ENCODE data around the gene MGA. TPM values are rescaled to one million over a fixed set of nuclear protein-coding genes. Genes with fewer than 3 reads are reported as not detected.

MGA gene
- total RNA-seq, 1 donor = 61.8 TPM

GRCh38 chr15:41810651-41811431, 150.6 kb downstream of the MGA start:
- H3K27me3 ChIP-seq (ENCODE audit: insufficient read depth, low read length) = no peaks in the 10 kb centered on the region
- no peak overlapping the region for H3K4me3 ChIP-seq (ENCODE audit: low read length)
- H3K4me1 ChIP-seq (ENCODE audit: insufficient read depth, low read length) = peaks cover 15% of the 10 kb centered on the region
- H3K9me3 ChIP-seq (ENCODE audit: low read depth, low read length) = no peaks in the 10 kb centered on the region

DNA sequence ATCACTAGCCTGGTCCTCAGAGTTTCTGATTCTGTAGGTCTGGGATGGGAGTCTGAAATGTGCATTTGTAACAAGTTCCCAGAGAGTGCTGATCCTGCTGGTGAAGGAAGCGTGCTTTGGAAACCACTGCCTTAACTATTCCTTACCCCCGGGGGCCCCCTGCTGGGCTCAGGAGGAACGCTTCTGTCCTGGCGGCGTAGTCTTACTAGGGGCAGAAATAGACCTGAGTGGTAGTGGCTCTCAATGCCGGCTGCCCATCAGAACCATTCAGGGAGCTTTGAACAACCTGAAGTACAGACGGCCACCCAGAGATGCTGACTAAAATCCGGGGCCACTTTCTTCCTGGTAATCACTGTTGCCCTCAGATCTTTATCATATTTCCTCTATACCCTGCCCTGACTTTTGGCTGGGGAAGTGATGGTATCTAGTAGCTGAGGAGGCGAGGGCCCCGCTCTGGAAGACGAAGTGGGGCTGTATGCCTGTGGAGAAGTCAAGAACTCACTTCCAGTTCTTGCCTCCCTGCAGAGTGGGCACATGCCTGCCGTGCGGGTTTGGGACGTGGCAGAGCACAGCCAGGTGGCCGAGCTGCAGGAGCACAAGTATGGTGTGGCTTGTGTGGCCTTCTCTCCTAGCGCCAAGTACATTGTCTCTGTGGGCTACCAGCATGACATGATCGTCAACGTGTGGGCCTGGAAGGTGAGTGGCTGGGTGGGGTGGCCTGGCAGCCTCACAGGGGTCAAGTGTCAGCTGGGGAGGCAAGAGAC, 151.4 kb downstream of the MGA start:
- no peaks in the 10 kb centered on the region for H3K9me3 ChIP-seq (ENCODE audit: low read depth, low read length)

GRCh38 chr15:41812820-41813375, 152.7 kb downstream of the MGA start:
- H3K9me3 ChIP-seq (ENCODE audit: low read depth, low read length) = no peaks in the 10 kb centered on the region
- peaks cover 15% of the 10 kb centered on the region for H3K4me1 ChIP-seq (ENCODE audit: insufficient read depth, low read length)
- no peaks in the 10 kb centered on the region for H3K27me3 ChIP-seq (ENCODE audit: insufficient read depth, low read length)
- H3K4me3 ChIP-seq (ENCODE audit: low read length) = no peak overlapping the region

More for the DNA sequence above, 151.4 kb downstream of the MGA start:
- Histone ChIP-seq H3K4me3 (ENCODE audit: low read length) (no peak overlapping the region), H3K27me3 (ENCODE audit: insufficient read depth, low read length) (no peaks in the 10 kb centered on the region), H3K4me1 (ENCODE audit: insufficient read depth, low read length) (peaks cover 15% of the 10 kb centered on the region)

DNA sequence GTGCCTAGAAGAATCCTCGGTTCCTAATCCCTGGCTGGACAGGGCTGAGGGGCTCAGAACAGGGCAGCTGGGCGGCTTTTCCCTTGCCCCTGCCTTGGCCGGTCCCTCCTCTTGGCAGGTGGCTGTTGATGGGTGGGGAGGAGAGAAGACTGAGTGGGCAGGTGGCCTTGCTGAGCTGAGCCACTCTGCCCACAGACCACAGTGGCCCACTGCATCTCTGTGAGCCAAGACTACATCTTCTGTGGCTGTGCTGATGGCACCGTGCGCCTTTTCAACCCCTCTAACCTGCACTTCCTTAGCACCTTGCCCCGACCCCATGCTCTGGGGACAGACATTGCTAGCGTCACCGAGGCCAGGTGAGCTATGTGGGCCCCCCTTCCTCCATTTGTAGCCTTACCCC, 153.2 kb downstream of the MGA start:
- peaks cover 15% of the 10 kb centered on the region for H3K4me1 ChIP-seq (ENCODE audit: insufficient read depth, low read length)
- no peaks in the 10 kb centered on the region for H3K9me3 ChIP-seq (ENCODE audit: low read depth, low read length)
- no peak overlapping the region for H3K4me3 ChIP-seq (ENCODE audit: low read length)
- no peaks in the 10 kb centered on the region for H3K27me3 ChIP-seq (ENCODE audit: insufficient read depth, low read length)

DNA sequence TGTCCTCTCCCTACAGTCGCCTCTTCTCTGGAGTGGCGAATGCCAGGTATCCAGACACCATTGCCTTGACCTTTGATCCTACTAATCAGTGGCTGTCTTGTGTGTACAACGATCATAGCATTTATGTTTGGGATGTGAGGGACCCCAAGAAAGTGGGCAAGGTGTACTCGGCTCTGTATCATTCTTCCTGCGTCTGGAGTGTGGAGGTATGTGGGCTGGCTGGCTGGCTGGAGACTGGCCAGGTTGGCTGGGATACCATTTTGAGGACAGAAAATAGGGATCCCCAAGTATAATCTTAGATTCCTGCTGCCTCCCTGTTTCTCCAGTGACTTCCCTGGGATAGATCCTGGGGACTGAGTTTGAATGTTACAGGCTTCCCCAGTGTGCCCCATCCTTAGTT, 154.3 kb downstream of the MGA start:
- H3K27me3 ChIP-seq (ENCODE audit: insufficient read depth, low read length) = no peaks in the 10 kb centered on the region
- H3K4me1 ChIP-seq (ENCODE audit: insufficient read depth, low read length) = peaks cover 13% of the 10 kb centered on the region
- no peaks in the 10 kb centered on the region for H3K9me3 ChIP-seq (ENCODE audit: low read depth, low read length)
- H3K4me3 ChIP-seq (ENCODE audit: low read length) = no peak overlapping the region

GRCh38 chr15:41816788-41817187, 156.6 kb downstream of the MGA start:
- H3K27me3 ChIP-seq (ENCODE audit: insufficient read depth, low read length) = no peaks in the 10 kb centered on the region
- H3K4me1 ChIP-seq (ENCODE audit: insufficient read depth, low read length) = peaks cover under 1% of the 10 kb centered on the region
- H3K4me3 ChIP-seq (ENCODE audit: low read length) = no peak overlapping the region
- no peaks in the 10 kb centered on the region for H3K9me3 ChIP-seq (ENCODE audit: low read depth, low read length)

GRCh38 chr15:41817327-41817726, 157.1 kb downstream of the MGA start:
- Histone ChIP-seq H3K4me1 (ENCODE audit: insufficient read depth, low read length) (no peaks in the 10 kb centered on the region), H3K4me3 (ENCODE audit: low read length) (no peak overlapping the region), H3K27me3 (ENCODE audit: insufficient read depth, low read length) (no peaks in the 10 kb centered on the region), H3K9me3 (ENCODE audit: low read depth, low read length) (no peaks in the 10 kb centered on the region)

GRCh38 chr15:41817781-41818180, 157.6 kb downstream of the MGA start:
- Histone ChIP-seq H3K4me3 (ENCODE audit: low read length) (no peak overlapping the region), H3K9me3 (ENCODE audit: low read depth, low read length) (no peaks in the 10 kb centered on the region), H3K27me3 (ENCODE audit: insufficient read depth, low read length) (no peaks in the 10 kb centered on the region), H3K4me1 (ENCODE audit: insufficient read depth, low read length) (no peaks in the 10 kb centered on the region)

DNA sequence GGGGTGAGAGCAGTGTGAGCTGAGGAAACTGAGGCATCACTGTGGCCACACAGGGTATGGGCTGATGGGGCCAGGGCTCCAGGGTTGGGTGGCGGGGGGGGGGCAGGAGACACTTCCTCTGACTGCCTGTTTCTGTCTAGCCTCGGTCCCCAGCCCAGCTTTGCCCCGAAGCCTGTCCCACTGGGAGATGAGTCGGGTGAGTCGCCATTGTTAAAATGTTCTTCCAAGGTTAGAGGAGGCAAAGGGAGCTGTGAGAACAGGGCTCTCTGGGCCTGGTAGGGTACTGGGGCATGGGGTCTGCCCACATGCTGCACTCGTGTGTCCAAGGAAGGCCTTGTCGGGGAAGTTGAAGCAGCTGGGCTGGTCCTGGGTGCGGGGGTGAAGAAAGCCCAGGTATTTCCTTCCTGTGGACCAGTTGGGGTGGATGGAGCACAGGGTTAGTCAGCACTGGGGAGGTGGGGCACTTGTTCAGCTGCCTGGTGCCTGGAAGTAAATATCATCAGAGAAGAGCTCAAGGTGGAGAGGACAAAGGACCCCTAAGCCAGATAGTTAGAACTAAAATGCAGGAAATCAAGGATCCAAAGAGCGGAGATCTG, 159.3 kb downstream of the MGA start:
- no peaks in the 10 kb centered on the region for H3K27me3 ChIP-seq (ENCODE audit: insufficient read depth, low read length)
- H3K9me3 ChIP-seq (ENCODE audit: low read depth, low read length) = no peaks in the 10 kb centered on the region
- no peaks in the 10 kb centered on the region for H3K4me1 ChIP-seq (ENCODE audit: insufficient read depth, low read length)
- no peak overlapping the region for H3K4me3 ChIP-seq (ENCODE audit: low read length)

GRCh38 chr15:41820791-41821423, 160.7 kb downstream of the MGA start:
- no peaks in the 10 kb centered on the region for H3K4me1 ChIP-seq (ENCODE audit: insufficient read depth, low read length)
- H3K27me3 ChIP-seq (ENCODE audit: insufficient read depth, low read length) = no peaks in the 10 kb centered on the region
- H3K9me3 ChIP-seq (ENCODE audit: low read depth, low read length) = no peaks in the 10 kb centered on the region
- no peak overlapping the region for H3K4me3 ChIP-seq (ENCODE audit: low read length)

- no peak overlapping the region for H3K4me3 ChIP-seq (ENCODE audit: low read length)
- H3K27me3 ChIP-seq (ENCODE audit: insufficient read depth, low read length) = no peaks in the 10 kb centered on the region
- no peaks in the 10 kb centered on the region for H3K9me3 ChIP-seq (ENCODE audit: low read depth, low read length)
- H3K4me1 ChIP-seq (ENCODE audit: insufficient read depth, low read length) = no peaks in the 10 kb centered on the region
Observed at GRCh38 chr15:41821831-41822230, 161.6 kb downstream of the MGA start.

GRCh38 chr15:41822471-41822870, 162.3 kb downstream of the MGA start:
- Histone ChIP-seq H3K4me3 (ENCODE audit: low read length) (no peak overlapping the region), H3K9me3 (ENCODE audit: low read depth, low read length) (no peaks in the 10 kb centered on the region), H3K27me3 (ENCODE audit: insufficient read depth, low read length) (no peaks in the 10 kb centered on the region), H3K4me1 (ENCODE audit: insufficient read depth, low read length) (peaks cover 5% of the 10 kb centered on the region)

Data from mononuclear cell (primary cell).